Measurements from ENCODE around the gene DISP3. TPM values are rescaled to one million over a fixed set of nuclear protein-coding genes. Genes with fewer than 3 reads are reported as not detected.

The DISP3 gene
- total RNA-seq, 4 donors from 2014 or later, result not detected

- no peak for DNase-seq
- Histone ChIP-seq H3K4me3 (replicated peaks in 1 of 3) (no peak overlapping the region), H3K4me1 (no peaks in the 10 kb centered on the region), H3K27me3 (no peaks in the 10 kb centered on the region), H3K36me3 (no peaks in the 10 kb centered on the region), H3K9me3 (no peaks in the 10 kb centered on the region), H3K27ac (no peak overlapping the region)
- TF ChIP-seq POLR2A (IDR thresholded peaks at IDR 0.05) (no peak), CTCF (IDR thresholded peaks at IDR 0.05) (no peak)
- WGBS, 2 donors, result 50 to 52% methylated on average over 5 of the region's 6 CpGs
- intact Hi-C loops (cut with DNase I), result no loop called here
Measured at GRCh38 chr1:11468878-11469277, 10.1 kb upstream of the DISP3 start.

GRCh38 chr1:11470912-11471311, 8.0 kb upstream of the DISP3 start:
- no peak for DNase-seq
- no peaks in the 10 kb centered on the region for H3K4me1 ChIP-seq
- no peaks in the 10 kb centered on the region for H3K9me3 ChIP-seq
- intact Hi-C loops (cut with DNase I), result no loop called here
- no peaks in the 10 kb centered on the region for H3K27me3 ChIP-seq
- H3K27ac ChIP-seq, result no peak overlapping the region
- no peak overlapping the region for H3K4me3 ChIP-seq (replicated peaks in 1 of 3)
- TF ChIP-seq CTCF (IDR thresholded peaks at IDR 0.05), result no peak
- no peak for TF ChIP-seq POLR2A (IDR thresholded peaks at IDR 0.05)
- H3K36me3 ChIP-seq, result no peaks in the 10 kb centered on the region
- 45 to 46% methylated on average over 2 of the region's 2 CpGs for WGBS, 2 donors

GRCh38 chr1:11471473-11471872, 7.5 kb upstream of the DISP3 start:
- no peaks in the 10 kb centered on the region for H3K27me3 ChIP-seq
- no peaks in the 10 kb centered on the region for H3K36me3 ChIP-seq
- H3K4me1 ChIP-seq, result no peaks in the 10 kb centered on the region
- no peak for DNase-seq
- 25 to 38% methylated on average over 1 of the region's 1 CpG for WGBS, 2 donors
- H3K27ac ChIP-seq, result no peak overlapping the region
- intact Hi-C loops (cut with DNase I), result no loop called here
- TF ChIP-seq CTCF (IDR thresholded peaks at IDR 0.05) (no peak), POLR2A (IDR thresholded peaks at IDR 0.05) (no peak)
- no peak overlapping the region for H3K4me3 ChIP-seq (replicated peaks in 1 of 3)
- H3K9me3 ChIP-seq, result no peaks in the 10 kb centered on the region

GRCh38 chr1:11472284-11472683, 6.7 kb upstream of the DISP3 start:
- no peak for TF ChIP-seq POLR2A (IDR thresholded peaks at IDR 0.05)
- DNase-seq, result no peak
- WGBS, 2 donors, result 76 to 89% methylated on average over 2 of the region's 2 CpGs
- H3K4me3 ChIP-seq (replicated peaks in 1 of 3), result no peak overlapping the region
- H3K4me1 ChIP-seq, result no peaks in the 10 kb centered on the region
- H3K9me3 ChIP-seq, result no peaks in the 10 kb centered on the region
- H3K27ac ChIP-seq, result no peak overlapping the region
- no peaks in the 10 kb centered on the region for H3K27me3 ChIP-seq
- intact Hi-C loops (cut with DNase I), result no loop called here
- H3K36me3 ChIP-seq, result no peaks in the 10 kb centered on the region

GRCh38 chr1:11472741-11473140, 6.2 kb upstream of the DISP3 start:
- TF ChIP-seq CTCF (IDR thresholded peaks at IDR 0.05) (no peak), POLR2A (IDR thresholded peaks at IDR 0.05) (no peak)
- Histone ChIP-seq H3K27me3 (no peaks in the 10 kb centered on the region), H3K36me3 (no peaks in the 10 kb centered on the region), H3K27ac (no peak overlapping the region), H3K4me1 (no peaks in the 10 kb centered on the region), H3K4me3 (replicated peaks in 1 of 3) (no peak overlapping the region), H3K9me3 (no peaks in the 10 kb centered on the region)
- WGBS, 2 donors, result 58 to 62% methylated on average over 3 of the region's 3 CpGs
- intact Hi-C loops (cut with DNase I), result no loop called here
- DNase-seq, result no peak

GRCh38 chr1:11473491-11474034, 5.4 kb upstream of the DISP3 start:
- TF ChIP-seq CTCF (IDR thresholded peaks at IDR 0.05) (no peak), POLR2A (IDR thresholded peaks at IDR 0.05) (no peak)
- peak in 1 of 2 donors; percentile 11 for DNase-seq
- Histone ChIP-seq H3K36me3 (no peaks in the 10 kb centered on the region), H3K27ac (no peak overlapping the region), H3K9me3 (no peaks in the 10 kb centered on the region), H3K27me3 (no peaks in the 10 kb centered on the region), H3K4me3 (replicated peaks in 1 of 3) (no peak overlapping the region), H3K4me1 (peaks cover 0 to 2% of the 10 kb centered on the region in 2 donors)
- intact Hi-C loops (cut with DNase I), result no loop called here
- 41 to 49% methylated on average over 8 of the region's 8 CpGs for WGBS, 2 donors

Measured in thyroid gland (tissue), 4 donors.